ENCODE measurements around the gene MVB12A. TPM values are rescaled to one million over a fixed set of nuclear protein-coding genes. Genes with fewer than 3 reads are reported as not detected.

MVB12A gene
- total and polyA plus RNA-seq, 2 of the 4 experiments (the other 2 are of a cell fraction), result 13.8 to 43.9 TPM

DNA sequence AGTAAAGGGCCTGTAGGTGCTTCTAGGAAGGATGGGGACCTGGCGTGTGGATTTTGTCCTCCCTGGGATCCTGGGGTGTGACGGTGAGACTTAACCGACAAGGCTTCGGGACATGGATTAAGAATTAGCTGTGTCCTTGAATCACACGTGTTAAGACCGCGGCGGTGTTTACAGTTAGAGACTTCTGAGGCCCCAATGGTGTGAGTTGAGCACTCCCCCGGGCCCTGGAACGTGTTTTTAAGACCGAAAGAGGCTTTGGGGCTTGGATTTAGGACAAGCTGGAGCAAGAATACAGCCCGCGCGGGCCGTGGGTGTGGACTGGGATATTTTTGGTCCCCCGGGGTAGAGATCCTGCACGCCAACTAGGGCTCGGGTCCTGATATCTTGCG, 49.2 kb downstream of the MVB12A start:
- Histone ChIP-seq H3K14ac (replicated peaks; ENCODE audit: low read depth, low read length) (peak overlapping the region; percentile 42; the same call in 1 of the 2 replicates), H3K9me1 (ENCODE audit: insufficient read depth, low read length) (no peaks in the 10 kb centered on the region), H4K5ac (ENCODE audit: low read depth, low read length) (peak overlapping the region; percentile 13), H2BK120ac (ENCODE audit: low read depth, low read length) (no peak overlapping the region; the same call in 1 of the 2 replicates), H3K4me2 (ENCODE audit: low read depth, low read length) (peak overlapping the region; percentile 81), H3K23ac (ENCODE audit: low read depth, low read length) (no peak overlapping the region), H3K56ac (ENCODE audit: extremely low read depth, insufficient read depth, low read length) (no peak overlapping the region; the same call in 1 of the 2 replicates), H2BK15ac (ENCODE audit: low read depth, low read length) (no peak overlapping the region), H2AK9ac (replicated peaks; ENCODE audit: low read depth, low read length, poor library complexity) (peak overlapping the region; percentile 86), H3K9me3 (ENCODE audit: control insufficient read depth, insufficient read depth, low read length) (no peaks in the 10 kb centered on the region), H3K36me3 (ENCODE audit: control insufficient read depth, insufficient read depth, low read length) (no peaks in the 10 kb centered on the region), H4K20me1 (ENCODE audit: insufficient read depth, low read length) (peaks cover 6% of the 10 kb centered on the region; the same call in 1 of the 2 replicates), H3K18ac (ENCODE audit: low read depth, low read length) (peak overlapping the region; percentile 12; the same call in 1 of the 2 replicates), H2AK5ac (ENCODE audit: low read depth, low read length) (no peak overlapping the region), H3K4ac (ENCODE audit: low read depth, low read length) (peak overlapping the region; percentile 35), H3K4me3 (ENCODE audit: insufficient read depth, low read depth, low read length) (peak overlapping the region; percentile 59), H3K27me3 (ENCODE audit: control insufficient read depth, insufficient read depth, low read length) (peaks cover under 1% of the 10 kb centered on the region; the same call in 1 of the 2 replicates), H3K27ac (ENCODE audit: insufficient read depth, low read length) (peak overlapping the region; percentile 46), H4K8ac (ENCODE audit: low read depth in 2 of 2, low read length in 2 of 2) (peak overlapping the region; percentile 53 to 60; a peak in 3 of 4 replicates), H4K91ac (ENCODE audit: insufficient read depth, low read depth, low read length) (peak overlapping the region; percentile 39), H2BK20ac (ENCODE audit: low read depth, low read length) (no peak overlapping the region), H2BK5ac (ENCODE audit: low read depth, low read length, poor library complexity, severe bottlenecking) (no peak overlapping the region), H3K9ac (ENCODE audit: low read depth, low read length) (peak overlapping the region; percentile 34), H3K4me1 (ENCODE audit: control insufficient read depth, insufficient read depth, low read length) (peaks cover 10% of the 10 kb centered on the region), H3K79me1 (ENCODE audit: low read depth in 1 of 2, low read length in 2 of 2) (peaks cover 4 to 34% of the 10 kb centered on the region in 2 experiments; a peak in 3 of 4 replicates), H2AFZ (replicated peaks; ENCODE audit: low read length, poor library complexity) (peak overlapping the region; percentile 94)
- ATAC-seq (ENCODE audit: low read depth) (no peak), DNase-seq (peak; percentile 13)
- in situ Hi-C loops (cut with MboI; ENCODE audit: low sequenced_read_pairs), result no loop called here
- ChIA-PET POLR2A (ENCODE audit: unreplicated experiment) (no interaction called here), CTCF (no interaction called here)
- BruUV-seq (replicated peaks), result no TSS peak
- intact Hi-C loops (cut with micrococcal nuclease), result no loop called here
- no peak for TF ChIP-seq RFX5 (IDR thresholded peaks at IDR 0.05; ENCODE audit: low read depth, low read length)
- TF ChIP-seq FOS (IDR thresholded peaks at IDR 0.05; ENCODE audit: low read depth, low read length), result no peak
- dilution Hi-C loops (cut with HindIII; ENCODE audit: low sequenced_read_pairs, unreplicated experiment), result no loop called here
- WGBS, 2 experiments (ENCODE audit: extremely low coverage in 2 of 2, insufficient read length in 1 of 2), result 7% methylated on average over 10 of the region's 19 CpGs; no CpG with 5 or more reads in 1 of the 2 experiments
